SK-N-MC (cell line): ENCODE results near the gene JUP.

Experiments
- EZH2 ChIP-seq: fragments of 200-600 bp; sonication (generic); IDR thresholded peaks from one replicate; pipeline ENCODE4 v1.6.1; 2017; ENCODE audit warnings: antibody characterized with exemption
- POLR2AphosphoS5 ChIP-seq: IDR thresholded peaks from 2 replicates; pipeline ENCODE4 v1.6.1; 2012; ENCODE audit warnings: mild to moderate bottlenecking, low read depth, low read length, borderline replicate concordance

DNA sequence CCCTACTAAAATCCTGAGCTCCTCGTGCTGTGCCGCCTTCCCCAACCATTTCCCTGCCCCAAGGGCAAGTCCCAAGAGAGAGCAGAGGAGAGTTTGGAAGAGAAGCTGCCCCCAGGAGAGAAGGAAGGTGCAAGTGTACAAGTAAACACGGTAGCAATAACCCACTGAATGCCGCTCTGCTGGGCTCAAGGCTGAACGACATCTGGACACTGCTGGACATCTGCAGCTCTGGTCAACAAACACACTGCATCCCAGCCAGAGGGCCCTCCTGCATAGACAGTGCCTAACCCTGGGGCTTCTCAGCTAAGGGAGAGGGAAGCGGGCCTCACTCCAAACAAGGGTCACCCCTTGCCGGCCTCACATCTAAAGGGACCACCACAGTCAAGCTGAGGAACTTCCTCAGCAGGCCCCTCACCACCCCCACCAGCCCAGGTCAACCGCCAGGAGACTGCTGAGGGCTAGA lies 12.7 kb downstream of the JUP start:
- TF ChIP-seq POLR2AphosphoS5 = no peak
- no peak for TF ChIP-seq EZH2
